Suppressor macrophage treated with lipopolysaccharide for 1 hour (primary cell): ENCODE measurements around the gene ZNF780A.
"Not testable (repeated sequence)": the region's sequence is repeated elsewhere in the genome, so short reads cannot be mapped to it uniquely, and the experiment has no call there.

Experiments
- DNase-seq, 3 donors: peaks; one replicate each; pipeline ENCODE4 v3.0.0-alpha.2; 2020 to 2022

The ZNF780A gene

GRCh38 chr19:40090241-40091204 is at the start of gene ZNF780A:
ZNF780A (minus strand) TSS chr19:40090943; CDS start chr19:40084753, 6,190 bp downstream.
- DNase-seq = peak; percentile 64 to 75 (median 64)

DNA sequence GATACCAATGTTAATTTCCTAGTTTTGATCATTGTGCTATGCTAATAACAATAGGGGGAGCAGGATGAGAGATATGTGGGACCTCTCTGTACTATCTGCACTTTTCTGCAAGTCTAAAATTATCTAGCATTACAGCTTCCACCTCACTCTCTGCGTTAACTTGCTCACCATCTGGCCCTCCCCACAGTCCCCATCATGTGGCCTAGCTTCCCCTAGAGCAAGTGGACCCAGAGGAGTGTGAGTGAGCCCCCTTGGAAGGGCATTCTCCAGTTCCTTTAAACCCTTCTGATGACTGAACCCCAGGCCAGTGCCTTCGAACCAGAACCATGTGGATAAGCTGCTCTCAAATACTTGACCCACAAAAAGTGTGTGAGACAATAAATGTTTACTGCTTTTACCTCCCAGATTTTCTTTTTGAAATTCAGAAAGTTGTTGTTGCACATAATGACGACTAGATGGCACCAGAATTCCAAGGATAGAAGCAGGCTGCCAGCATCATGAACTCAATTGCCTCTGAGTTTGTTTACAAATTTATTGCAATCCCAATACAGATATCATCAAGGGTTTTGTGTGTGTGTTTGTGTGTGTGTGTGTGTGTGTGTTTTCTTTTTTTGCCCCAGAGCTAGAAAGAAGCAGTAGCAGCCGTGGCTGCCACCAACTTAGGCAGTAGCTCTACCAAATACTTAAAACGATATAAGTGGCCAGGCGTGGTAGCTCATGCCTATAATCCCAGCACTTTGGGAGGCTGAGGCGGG is 49.0 kb upstream of the ZNF780A start:
- DNase-seq = peak; percentile 61 to 81 (median 74)

GRCh38 chr19:40136818-40137217 is 46.1 kb upstream of the ZNF780A start:
- no peak for DNase-seq

DNA sequence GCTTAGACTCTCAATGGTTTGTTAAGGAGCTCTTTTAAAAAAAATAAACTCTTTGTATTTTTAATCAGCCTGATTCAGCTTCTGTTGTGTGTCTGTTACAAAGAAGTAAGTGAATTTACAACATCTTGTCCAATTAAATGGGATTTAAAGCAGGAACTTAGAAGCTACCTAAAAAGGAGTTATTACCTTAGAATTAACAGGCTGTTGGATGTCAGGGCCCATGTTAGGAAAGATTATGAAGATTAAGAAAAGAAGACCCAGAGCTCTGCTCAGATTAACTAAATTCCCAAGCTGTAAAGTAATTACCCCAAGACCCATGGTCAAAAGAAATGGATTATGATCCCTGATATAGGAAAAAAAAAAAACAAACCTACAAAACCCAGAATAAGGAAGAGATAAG is 44.1 kb upstream of the ZNF780A start:
- no peak for DNase-seq

DNA sequence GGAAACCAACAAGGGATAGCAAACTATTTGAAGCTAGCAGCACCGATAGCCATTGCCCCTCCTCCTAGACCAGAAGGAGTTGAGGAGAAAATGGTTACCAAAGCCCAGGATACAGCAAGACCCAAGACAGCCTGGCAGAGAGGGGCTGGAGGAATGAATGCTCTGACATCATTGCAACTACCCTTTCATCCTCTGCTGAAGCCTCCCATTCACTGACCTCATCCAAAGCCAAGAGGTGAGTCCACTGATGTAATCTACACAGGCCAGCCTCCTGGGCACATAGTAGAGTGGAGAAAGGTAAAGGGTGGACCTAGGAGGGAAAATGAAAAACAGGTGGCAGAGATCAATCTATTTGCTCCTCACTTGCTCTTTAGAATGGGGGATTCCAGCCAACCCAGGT is 42.7 kb upstream of the ZNF780A start:
- DNase-seq = no peak

DNA sequence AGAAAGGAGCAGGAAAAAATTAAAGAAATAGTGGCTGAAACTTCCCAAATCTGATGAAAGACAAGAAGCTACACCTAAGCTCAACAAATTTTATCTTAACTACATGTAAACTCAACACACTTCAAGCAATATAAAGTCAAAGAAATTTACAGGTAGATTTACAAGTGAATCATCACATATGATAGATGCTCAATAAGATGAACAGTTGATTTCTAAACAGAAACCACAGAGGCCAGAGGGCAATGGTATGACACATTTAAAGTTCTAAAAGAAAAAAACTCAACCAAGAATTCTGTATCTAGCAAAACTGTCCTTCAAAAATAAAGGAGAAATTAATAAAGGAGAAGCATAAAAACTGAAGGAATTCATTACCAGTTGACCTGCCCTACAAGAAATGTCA is 39.3 kb upstream of the ZNF780A start:
- no peak for DNase-seq

DNA sequence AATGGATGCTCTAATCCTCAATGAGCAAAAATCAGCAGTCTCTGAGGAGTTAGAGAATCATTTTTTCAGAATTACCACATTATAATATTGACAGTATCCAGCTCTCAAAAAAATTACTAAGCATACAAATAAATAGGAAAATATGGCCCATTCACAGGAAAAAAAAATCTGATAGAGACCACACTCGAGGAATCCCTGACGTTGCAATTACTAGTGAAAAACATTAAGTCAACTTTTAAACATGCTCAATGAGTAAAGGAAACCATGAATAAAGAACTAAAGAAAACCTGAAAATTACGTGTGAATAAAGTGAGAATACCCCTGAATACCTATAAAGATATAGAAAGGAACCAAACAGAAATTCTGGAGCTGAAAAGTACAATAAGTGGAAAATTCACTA is 38.7 kb upstream of the ZNF780A start:
- no peak for DNase-seq

GRCh38 chr19:40128991-40129390 is 38.2 kb upstream of the ZNF780A start:
- no peak for DNase-seq

DNA sequence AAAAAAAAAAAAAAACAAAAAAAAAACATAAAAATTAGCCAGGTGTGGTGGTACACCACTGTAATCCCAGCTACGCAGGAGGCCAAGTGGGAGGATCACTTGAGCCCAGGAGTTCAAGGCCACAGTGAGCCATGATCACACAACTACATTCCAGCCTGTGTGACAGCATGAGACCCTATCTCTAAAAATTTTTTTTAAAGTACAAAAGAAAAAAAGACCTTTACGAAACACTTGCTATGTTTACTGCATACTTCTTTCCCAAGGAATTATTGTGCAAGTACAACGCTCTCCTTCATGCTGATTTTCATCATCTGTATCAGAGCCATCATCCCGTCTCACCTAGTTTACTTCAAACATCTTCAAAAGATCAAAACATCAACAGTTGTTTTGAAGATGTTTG is 28.6 kb upstream of the ZNF780A start:
- DNase-seq = no peak

- DNase-seq = not testable (repeated sequence)
Observed at GRCh38 chr19:40118638-40119037, 27.9 kb upstream of the ZNF780A start.

- no peak for DNase-seq
Observed at GRCh38 chr19:40116075-40116474, 25.3 kb upstream of the ZNF780A start.

GRCh38 chr19:40114119-40114518 is 23.4 kb upstream of the ZNF780A start:
- not testable (repeated sequence) for DNase-seq

- not testable (repeated sequence) for DNase-seq
Observed at GRCh38 chr19:40112271-40112670, 21.5 kb upstream of the ZNF780A start.

- DNase-seq = no peak
Observed at GRCh38 chr19:40110570-40110969, 19.8 kb upstream of the ZNF780A start.

DNA sequence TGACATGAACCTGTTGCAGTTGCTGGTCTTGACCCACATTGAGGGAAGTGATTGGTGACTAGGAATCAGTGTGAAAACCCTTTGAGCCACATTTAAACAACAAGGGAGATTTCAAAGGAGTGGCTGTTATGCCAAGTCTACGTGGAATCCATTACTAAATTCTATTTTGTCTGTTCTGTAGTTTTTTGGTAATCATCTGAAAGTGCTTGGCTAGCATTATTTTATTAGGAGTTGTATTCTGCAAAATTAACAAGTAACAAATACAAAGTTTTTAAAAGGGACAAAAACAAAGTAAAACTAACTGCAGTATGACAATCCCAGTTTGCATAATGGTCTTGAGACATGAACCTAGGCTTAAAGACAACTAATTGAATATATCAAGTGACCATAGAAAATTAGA is 14.0 kb upstream of the ZNF780A start:
- no peak for DNase-seq

GRCh38 chr19:40103600-40103999 is 12.9 kb upstream of the ZNF780A start:
- no peak for DNase-seq

- no peak for DNase-seq
Observed at GRCh38 chr19:40101813-40102212, 11.1 kb upstream of the ZNF780A start.

DNA sequence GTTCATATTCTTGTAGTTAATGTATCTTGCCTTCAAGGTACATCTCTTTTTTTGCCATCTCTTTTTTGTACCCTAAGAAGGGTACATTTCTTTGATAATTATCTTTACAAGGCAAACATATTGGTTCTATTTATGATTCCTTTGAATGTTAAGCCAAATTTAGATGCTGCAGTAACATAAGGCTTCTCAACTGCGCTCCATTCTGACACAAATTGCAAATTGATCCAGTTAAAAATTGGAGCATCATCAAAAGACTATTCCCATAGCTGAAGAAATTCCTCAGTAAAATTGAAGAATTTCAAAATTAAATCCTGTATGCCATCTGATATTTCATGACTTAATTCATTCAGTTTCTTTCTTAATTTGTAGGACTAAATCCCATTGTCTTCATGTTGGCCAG is 2.7 kb upstream of the ZNF780A start:
- DNase-seq = no peak

DNA sequence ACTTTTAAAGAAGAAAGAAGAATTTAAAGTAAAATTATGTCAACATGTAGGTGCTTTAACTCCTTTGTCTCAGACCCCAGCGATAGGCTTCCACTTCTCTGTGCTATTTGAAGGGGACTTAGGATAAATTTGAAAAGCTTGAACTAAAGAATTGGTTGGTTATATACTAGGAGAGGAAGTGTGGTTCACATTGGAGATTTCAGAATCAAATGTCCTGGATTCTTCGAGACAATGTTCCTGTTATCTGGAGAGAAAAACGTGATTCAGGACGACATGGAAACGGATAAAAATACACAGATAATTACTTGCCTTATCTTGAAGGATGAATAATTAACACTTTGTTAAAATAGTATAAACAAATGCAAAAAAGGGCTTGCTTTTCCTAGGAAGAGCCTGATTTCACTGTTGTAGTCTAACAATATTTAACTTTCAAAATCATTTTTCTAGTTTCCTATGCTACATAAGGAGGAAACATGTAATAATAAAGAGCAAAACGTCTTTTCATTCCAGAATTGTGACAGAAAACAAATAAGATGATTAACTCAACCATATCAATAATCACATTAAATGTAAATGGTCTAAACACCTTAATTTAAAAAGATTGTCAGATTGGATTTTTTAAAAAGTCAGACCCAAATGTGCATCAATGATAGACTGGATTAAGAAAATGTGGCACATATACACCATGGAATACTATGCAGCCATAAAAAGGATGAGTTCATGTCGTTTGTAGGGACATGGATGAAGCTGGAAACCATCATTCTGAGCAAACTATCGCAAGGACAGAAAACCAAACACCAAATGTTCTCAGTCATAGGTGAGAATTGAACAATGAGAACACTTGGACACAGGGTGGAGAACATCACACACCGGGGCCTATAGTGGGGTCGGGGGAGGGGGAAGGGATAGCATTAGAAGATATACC is 724 bp upstream of the ZNF780A start:
- peak in 1 of 3 donors; percentile 10 for DNase-seq

- DNase-seq = no peak
Observed at GRCh38 chr19:40089462-40089861, 1.3 kb downstream of the ZNF780A start.

DNA sequence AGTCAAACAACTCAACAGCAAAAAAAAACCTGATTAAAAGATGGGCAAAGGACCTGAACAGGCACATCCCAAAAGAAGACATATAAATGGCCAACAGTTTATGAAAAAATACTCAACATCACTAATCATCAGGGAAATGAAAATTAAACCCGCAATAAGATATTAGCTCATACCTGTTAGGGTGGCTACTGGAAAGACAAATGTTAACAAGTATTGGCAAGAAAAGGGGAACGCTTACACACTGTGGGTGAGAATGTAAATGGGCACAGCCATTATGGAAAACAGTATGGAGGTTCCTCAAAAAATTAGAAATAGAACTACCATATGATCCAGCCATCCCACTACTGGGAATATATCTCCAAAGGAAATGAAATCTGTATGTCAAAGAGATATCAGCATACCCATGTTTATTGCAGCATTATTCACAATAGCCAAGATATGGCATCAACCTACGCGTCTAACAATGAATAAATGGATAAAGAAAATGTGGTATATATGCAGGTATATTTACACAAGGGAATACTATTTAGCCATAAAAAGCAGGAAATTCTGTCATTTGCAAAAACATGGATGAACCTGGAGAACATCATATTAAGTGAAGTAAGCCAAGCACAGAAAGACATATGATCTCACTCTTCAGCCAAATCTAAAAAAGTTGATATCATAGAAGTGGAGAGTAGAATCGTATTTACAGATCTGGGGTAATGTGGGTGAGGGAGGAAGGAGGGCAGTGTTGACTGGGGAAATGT is 2.3 kb downstream of the ZNF780A start:
- DNase-seq = no peak

- DNase-seq = no peak
Observed at GRCh38 chr19:40084948-40085347, 5.8 kb downstream of the ZNF780A start.
